HG03571 (cell line): Measurements from ENCODE around the gene GMDS.
"Not testable (repeated sequence)": the region's sequence is repeated elsewhere in the genome, so short reads cannot be mapped to it uniquely, and the experiment has no call there.

Experiments used
- ATAC-seq: cut with Tn5 transposase; IDR thresholded peaks from one replicate; pipeline ENCODE4 v1.9.1; 2021; ENCODE audit not compliant: unreplicated experiment

GMDS gene

DNA sequence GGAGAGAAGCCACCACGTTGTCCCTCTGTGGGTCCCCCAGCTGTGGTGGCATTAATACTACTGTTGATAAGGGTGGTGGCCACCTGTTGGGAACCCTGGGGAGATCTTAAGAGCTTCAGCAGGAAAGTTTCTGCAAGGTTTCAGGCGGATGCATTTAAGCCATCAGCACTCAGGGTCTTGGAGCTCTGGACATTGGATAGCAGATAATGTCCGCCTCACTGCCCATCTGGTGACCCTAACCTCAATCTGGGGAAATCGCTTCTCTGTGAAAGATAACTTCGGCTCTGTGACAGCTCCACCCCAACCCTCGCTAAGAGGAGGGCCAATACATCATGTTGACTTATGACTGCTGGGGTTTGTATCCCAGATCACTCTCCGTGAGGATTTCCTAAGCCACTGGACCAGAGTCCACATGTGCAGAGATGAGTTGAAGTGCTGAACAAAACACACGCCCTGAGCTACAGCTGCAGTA, 542.8 kb downstream of the GMDS start:
- ATAC-seq, result no peak

DNA sequence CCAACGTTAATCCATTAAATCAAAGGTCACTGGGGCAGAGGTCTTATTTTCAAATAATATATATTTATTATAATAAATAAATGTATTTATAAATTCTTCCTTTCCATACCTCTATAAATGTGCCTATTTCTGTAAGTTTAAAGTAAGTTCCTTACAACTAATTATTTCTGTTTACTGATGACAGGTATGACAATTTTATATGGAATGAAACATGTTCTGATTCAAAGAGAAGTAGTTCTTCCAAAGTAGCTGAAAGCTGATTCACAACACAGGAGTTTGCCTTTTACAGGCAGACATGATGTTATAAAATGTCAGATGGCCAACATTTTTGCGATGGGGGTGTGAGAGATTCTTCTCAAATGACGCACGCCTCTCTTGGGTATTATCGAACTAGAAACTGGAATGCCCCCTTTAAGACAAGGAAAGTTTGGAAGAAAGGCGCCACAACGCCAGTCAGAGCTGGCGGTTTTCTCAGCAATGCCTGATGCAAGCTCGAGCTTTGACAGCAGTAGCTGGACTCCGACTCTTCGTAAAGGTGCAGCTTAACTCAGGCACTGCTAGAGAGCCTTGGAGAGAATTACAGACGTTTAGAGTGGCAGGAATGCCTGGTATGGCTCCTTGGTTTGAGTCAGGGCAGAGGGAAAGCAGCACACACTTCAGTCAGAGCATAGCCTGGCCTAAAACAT, 543.6 kb downstream of the GMDS start:
- no peak for ATAC-seq

DNA sequence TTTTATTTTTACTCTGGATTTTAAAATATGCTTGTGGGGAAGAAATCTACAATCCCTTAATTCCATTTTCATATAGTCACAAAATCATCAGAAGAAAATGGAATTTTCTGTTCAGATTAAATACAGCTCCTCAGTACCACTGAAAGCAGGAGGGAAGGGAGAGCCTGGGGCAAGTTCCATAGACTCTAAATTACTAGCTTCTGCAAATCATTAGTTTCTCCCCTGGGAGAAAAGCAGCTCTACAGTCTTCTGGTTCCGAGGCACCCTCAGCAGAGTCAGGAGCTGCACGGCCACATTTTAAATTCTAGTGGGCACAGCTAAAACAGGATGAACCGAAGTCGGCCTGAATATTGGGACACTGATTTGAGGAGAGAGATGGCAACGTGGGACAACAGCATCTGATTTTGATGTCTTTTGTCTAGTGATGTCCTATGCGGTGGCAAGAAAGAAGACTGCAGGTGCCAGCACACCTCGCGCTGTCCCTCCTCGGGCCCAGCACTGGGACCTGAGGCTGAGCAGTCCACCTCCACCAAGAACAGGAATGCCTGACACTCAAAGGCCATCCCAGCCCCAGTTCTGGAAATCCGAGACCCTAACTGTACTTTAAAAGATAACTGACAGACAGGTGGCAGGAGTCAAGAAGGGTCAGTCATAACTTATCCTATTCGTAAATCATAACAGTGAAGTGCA, 545.0 kb downstream of the GMDS start:
- ATAC-seq, result no peak

DNA sequence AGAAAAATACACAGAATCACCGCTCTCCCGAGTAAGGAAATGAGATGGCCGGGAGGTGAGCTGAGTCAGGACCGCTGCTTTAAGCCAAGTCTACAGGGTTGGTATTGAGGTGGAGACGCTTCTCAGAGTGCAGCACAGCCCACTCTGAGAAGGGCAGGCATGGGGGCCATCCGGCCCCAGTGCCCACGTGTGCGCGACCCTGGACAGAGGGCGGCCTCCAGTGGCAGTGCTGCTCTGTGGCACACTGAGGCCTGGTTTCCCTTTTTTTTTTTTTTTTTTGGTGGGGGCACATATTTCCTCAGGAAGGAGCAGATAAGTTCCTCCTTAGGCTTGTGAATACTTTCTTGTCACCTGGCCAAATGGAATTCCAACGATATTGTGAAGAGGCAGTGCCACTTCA, 546.9 kb downstream of the GMDS start:
- no peak for ATAC-seq

DNA sequence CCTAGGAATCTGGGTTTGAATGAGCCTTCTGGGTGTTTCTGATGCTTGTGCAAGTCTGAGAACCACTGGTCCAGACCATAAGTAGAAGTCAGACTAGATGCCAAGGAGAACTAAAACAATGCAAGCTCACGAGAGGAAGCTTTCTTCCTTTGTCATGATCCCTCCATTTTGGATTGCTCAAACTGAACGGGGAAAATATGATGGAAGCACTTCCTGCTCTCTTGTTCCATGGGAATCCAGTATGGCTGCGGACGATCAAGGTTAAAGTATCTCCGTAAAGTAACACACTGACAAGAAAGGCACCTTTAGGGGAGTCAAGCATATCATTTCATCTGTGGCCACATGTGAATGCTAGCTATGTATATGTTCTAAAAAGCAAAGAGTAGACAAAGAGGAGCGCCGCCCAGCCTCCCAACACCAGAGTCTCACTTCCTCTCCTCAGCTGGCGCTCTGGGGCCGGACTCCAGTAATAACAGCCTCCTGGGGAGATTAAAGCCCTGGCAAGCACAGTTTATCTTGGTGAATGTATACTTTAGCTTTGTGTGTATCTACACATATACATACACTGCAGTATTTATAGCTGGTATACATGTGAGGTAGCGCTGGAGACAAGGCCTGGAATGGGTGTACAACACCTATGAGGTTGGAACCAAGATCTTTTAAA, 547.6 kb downstream of the GMDS start:
- no peak for ATAC-seq

DNA sequence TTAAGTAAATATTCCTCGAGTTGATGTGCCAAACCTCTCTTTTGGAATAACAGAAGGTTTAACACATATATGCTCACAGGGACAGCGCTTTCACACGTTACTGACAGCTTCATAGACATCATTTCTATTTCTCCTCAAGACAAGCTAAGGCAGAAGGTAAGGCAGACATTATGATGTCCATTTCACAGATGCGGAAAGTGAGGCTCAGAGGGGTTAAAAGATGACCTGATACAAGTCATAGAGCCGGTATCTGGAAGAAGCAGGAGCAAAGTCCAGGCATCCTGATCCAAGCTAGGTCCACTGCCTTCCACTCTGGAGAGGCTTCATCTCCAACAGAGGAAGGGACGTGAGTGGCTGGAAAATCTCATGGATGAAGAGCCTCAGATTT, 548.9 kb downstream of the GMDS start:
- ATAC-seq, result no peak

DNA sequence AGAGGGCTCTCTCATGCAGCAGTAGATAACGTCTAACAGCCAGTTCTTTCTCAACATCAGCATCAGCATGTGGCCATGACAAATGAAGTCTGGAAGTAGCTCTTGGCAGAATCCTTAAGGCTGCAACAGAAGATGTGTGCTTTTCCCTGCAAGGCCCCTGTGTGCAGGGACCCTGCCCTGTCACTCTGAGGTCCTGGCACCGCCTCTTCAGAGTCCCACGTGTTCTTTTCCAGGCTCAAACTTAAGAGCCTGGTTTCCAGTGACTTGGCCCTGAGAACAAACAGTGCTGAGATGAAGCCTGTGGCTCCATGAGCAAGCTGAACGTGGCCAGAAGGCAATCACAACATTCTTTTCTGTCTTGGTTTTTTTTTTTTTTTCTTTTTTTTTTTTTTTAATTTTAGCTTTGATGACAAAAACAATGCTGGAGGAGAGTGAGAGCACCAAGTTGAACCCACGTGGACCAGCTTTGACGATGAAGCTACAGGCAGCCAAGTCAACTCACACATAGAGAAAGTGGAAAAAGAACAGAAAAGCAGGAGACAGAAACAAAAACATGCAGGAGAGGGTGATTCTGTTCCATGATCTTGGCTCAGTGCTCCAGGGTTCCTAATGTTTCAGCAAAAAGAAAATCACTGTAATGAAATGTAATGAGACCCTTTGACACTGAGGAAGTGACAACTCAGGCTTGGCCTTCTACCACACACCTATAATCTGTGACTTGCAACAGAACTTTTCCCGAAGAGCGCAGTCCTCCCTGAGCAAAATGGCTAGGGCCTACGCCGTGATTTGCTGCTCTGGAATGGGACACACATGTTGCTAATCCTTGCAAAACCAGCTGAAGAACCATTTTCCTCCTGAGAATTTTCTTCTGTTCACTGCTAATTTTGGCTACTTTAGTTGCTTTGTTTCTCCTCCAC, 549.6 kb downstream of the GMDS start:
- ATAC-seq, result no peak

DNA sequence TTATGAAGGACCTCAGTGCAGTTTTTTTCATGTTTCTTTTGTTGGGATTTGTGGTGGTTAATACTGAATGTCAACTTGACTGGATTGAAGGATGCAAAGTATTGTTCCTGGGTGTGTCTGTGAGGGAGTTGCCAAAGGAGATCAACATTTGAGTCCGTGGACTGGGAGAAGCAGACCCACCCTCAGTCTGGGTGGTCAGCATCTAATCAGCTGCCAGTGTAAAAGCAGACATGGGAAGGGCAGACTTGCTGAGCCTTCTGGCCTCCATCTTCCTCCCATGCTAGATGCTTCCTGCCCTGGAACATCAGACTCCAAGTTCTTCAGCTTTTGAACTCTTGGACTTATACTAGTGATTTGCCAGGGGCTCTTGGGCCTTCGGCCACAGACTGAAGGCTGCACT, 553.6 kb downstream of the GMDS start:
- not testable (repeated sequence) for ATAC-seq

DNA sequence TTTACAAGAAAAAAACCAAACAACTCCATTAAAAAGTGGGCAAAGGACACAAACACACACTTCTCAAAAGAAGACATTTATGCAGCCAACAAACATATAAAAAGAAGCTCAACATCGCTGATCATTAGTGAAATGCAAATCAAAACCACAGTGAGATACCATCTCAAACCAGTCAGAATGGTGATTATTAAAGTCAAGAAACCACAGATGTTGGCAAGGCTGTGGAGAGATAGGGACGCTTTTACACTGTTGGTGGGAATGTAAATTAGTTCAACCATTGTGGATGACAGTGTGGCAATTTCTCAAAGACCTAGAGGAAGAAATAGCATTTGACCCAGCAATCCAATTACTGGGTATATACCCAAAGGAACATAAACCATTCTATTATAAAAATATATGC, 554.7 kb downstream of the GMDS start:
- not testable (repeated sequence) for ATAC-seq

DNA sequence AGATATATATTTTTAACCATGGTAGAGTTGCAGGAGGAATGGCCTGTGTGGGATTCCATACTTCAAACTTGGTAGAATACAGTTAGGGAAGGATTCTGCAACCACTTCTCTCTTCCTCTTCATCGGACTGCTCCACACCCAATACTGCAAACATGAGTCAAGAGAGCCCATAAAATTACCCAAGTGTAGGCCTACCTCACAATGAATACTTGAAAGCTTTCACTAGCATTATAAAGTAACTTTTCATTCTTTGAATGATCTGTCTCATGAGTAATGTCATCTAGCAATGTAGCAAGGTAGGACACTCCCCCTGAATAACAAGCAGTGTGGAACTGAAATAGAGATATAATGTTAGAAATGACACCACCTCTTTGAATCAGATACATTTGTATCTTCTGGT, 556.3 kb downstream of the GMDS start:
- ATAC-seq, result no peak

DNA sequence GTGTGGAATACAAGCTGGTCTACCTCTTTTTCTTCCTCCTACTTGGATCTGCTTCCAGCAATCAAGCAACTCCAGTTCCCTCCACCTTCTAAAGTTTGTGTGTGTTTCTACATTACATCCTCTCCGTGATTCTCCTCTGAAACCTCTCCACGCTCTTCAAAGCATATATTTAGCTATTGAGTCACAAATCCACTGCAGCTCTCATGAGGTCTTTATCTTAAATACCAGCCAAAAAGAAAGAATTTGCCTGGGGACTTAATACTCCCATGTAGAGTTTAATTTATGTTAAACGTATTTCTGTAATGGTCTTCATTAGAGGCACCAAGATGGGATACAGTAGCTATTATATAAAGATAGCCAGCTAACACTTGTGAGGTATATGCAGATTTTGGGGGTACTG, 557.0 kb downstream of the GMDS start:
- ATAC-seq, result no peak

DNA sequence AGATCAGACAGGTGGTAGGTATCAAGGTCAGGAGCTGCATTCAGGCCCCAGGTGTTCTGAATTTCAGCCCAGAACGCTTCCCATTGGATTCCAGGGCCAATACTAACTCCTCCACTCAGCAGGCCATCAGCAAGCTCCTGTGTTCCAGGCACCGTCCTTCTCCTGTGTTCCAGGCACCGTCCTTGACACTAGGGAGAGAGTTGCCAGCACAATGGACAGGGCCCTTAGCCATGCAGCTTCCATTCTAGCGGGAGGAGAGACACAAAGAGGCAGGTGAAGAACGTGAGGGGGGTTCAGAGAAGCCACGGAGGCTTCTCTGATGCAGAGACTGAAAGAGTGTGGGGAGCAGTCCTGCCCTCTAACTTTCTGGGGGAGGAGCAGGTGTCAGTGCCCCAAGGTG, 558.0 kb downstream of the GMDS start:
- ATAC-seq, result no peak

DNA sequence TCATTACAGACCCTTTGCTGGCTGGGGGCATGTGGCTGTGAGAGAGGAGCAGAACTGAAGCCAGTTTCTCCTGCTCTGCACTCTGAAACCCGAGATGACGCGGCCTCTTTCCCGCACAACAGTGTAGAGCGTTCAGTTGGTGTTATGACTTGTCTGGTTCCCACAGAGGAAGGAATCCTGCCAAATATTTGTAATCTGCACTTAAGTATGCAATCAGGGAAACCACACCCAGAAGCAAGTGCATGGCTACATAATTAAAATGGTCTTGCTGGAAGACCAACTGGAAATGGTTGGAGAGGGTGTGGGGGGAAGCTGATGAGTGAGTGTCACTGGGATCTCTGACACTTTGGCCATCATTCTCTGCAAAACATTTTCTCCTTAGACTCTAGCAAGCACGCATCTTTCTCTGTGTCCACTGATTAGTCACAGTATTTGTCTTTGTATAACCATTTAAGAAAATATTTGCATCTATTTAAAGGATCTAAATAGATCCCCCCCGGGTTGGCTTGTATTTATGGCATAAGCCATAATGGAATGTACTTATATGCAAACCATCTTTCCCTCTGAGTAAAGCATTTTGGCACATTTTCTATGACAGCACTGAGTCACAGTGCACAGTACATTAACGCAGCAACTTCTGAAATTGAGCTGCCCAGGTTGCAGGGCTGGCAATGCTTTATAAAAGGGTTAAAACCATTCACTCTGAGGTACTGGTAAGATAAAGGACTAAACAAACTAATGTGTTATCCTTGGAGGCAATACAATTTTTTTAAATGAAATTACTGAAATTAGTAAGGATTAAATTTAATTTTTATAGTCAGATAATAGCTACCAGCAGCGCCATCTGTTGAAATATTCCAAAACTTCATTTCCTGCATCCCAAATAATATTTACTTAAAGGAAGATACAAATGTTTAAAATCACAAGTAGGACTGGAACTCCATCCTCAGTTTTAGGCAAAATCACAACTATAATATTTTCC, 559.0 kb downstream of the GMDS start:
- ATAC-seq, result no peak

DNA sequence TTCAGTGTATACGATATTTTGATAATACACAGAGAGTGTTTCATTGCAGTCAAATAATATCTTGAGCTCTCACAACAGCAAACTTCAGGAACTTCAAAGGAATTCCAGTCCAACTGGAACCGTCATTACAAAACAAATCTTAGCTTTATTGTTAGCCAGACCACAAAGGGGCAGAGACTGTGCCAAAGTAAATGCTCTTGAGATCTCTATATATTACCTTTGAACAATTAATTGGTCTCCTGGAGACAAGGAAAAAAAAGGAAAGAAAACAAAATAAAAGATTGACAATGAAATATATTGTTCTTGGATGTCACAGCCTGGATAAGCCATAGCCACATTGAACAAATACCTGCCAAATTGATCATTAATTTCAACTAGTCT, 565.7 kb downstream of the GMDS start:
- no peak for ATAC-seq

DNA sequence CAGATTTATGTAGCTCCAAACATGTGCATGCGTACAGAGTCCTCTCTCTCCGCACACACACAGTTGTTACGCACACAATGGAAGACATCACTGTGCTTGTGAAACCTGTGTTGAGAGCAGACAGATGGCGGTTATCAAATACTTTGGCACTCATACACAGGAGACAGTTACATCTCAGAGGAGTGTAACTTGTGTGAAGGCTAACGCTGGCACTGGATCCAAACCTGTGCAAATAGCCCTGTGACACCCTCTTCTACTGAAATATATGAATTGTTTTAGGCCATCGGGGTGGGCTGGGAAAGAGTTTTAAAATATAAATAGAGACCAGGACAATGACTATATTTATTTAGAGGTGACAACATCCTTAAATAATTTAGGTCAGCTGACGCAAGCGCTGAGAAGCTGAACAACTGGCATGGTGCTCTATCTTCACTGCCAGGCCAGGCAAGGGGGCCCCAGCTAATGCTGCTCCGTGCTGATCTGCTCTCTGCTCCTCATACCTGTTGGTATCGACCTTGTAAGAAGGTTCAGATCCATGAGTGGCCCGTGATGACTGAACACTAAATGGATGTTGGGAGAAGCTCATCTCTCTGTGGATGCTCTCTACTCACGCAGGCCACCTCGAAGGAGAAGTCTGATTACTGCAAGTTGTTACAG, 566.2 kb downstream of the GMDS start:
- no peak for ATAC-seq

DNA sequence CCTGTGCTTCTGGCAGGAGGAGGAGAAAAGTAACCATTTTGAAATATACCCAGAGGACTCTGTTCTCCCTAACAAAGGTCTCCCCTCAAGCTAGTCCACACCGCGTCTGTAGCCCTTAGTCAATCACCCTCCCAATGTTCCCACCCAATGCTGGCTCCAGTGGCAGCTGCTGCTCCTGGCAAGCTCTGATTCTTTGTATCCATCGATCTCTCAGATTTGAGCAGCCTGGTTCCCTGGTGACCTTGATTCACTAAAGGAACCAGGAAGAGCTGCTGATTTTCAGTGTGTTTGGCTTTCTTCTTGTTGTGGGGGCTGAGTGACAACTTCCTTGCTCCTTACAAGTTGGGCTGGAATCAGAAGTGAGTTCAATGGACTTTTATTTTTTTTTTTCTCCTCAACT, 567.2 kb downstream of the GMDS start:
- no peak for ATAC-seq

DNA sequence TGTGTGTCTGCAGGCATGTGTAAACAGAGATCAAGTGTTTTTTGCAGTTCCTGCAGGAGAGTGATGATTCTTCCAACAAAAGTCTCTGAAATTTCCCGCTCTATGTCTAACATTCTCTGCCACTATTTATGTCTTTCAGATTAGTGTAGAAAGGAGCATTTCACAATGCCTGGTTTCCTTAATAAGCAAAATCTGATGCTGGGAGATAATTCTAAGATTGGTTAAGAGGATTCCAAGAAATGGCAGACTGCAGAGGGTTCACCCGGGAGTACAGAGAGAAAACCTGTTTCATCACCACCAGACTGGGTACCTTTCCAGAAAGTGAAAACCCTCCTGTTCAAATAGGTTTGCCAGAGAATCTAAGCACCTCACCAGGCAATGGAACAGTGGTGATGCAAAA, 573.0 kb downstream of the GMDS start:
- ATAC-seq, result no peak

DNA sequence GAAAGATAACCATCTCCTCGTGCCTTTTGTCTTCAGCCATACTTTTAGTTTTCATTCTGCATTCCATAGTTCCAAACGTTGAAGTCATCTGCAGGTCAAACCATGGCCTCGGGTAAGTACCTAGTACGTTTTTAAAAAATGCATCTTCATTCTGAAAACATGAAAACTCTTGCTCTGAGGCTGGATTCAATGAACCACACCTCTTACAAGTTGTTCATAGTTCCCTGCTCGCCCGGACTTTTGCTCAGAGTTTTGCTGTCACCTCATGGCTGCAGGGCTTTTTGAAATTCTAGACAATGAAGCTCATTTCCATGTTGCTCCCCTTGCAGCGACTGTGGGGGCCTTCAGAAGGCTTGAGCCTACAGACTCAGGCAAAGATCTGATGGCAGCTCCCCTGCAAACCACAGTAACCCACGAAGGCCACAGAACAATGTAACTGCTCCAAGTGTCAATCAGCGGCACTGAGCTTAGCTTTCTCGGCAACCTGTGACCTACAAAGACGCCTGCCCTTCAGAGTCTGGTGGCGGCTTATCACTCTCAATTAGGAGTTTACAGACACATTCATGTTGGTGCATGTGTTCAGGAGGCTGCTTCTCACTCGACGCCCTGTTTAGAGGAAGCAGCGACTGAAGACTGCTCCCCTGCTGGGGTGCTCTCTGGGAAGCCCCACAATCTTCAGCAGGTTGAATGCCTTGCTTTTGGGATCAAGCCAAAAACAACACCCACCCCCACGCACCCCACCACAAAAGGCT, 574.5 kb downstream of the GMDS start:
- ATAC-seq, result no peak

DNA sequence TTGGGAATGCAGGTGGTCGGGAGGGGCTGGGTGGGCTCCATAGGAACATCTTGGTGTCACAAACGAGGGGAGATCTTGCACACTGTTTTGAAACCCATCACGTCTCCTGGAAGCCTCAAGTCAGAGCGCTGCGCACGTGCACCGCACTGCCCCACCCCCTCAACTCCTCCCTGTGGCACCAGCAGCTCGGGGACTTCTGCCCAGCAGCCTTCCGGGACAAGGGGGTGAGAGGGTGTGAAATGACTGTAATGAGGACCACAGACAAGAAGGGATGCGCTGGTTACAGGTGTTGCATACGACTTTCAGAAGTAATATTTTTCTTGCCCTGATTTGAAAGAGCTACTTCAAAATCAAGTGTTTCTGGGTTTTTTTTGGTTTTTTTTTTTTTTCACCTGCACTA, 575.4 kb downstream of the GMDS start:
- ATAC-seq, result no peak
